ENCODE measurements around the gene ITGAE.
"Not testable (repeated sequence)": the region's sequence is repeated elsewhere in the genome, so short reads cannot be mapped to it uniquely, and the experiment has no call there.

Gene ITGAE

GRCh38 chr17:3792481-3792880 is 8.5 kb downstream of the ITGAE start:
- H3K4me3 ChIP-seq (IDR thresholded peaks at IDR 0.05; ENCODE audit: insufficient read depth, low read depth, low read length), result no peak overlapping the region
- H2AFZ ChIP-seq (ENCODE audit: low read depth), result no peak overlapping the region
- H3K79me2 ChIP-seq (ENCODE audit: insufficient read depth, low read depth), result no peaks in the 10 kb centered on the region
- H3K4me2 ChIP-seq, result no peak overlapping the region
- no peaks in the 10 kb centered on the region for H3K27me3 ChIP-seq (ENCODE audit: insufficient read depth, low read depth)
- no peaks in the 10 kb centered on the region for H3K4me1 ChIP-seq (ENCODE audit: low read depth, poor library complexity, severe bottlenecking)
- TF ChIP-seq CTCF (conservative IDR thresholded peaks at IDR 0.05; ENCODE audit: low read depth, low read length), result no peak
- H3K27ac ChIP-seq, result no peak overlapping the region
- H4K20me1 ChIP-seq (ENCODE audit: insufficient read depth), result no peaks in the 10 kb centered on the region
- H3K9ac ChIP-seq, result no peak overlapping the region
- H3K36me3 ChIP-seq (ENCODE audit: insufficient read depth), result no peaks in the 10 kb centered on the region

- Histone ChIP-seq H3K27ac (no peak overlapping the region), H3K4me1 (ENCODE audit: low read depth, poor library complexity, severe bottlenecking) (no peaks in the 10 kb centered on the region), H3K27me3 (ENCODE audit: insufficient read depth, low read depth) (no peaks in the 10 kb centered on the region), H3K9ac (no peak overlapping the region), H3K4me2 (no peak overlapping the region), H4K20me1 (ENCODE audit: insufficient read depth) (no peaks in the 10 kb centered on the region), H3K36me3 (ENCODE audit: insufficient read depth) (no peaks in the 10 kb centered on the region), H3K79me2 (ENCODE audit: insufficient read depth, low read depth) (no peaks in the 10 kb centered on the region), H2AFZ (ENCODE audit: low read depth) (no peak overlapping the region), H3K4me3 (IDR thresholded peaks at IDR 0.05; ENCODE audit: insufficient read depth, low read depth, low read length) (no peak overlapping the region)
- TF ChIP-seq CTCF (conservative IDR thresholded peaks at IDR 0.05; ENCODE audit: low read depth, low read length), result no peak
Measured at GRCh38 chr17:3788200-3788599, 12.8 kb downstream of the ITGAE start.

- H3K27ac ChIP-seq; H3K4me2 ChIP-seq; H3K4me1 ChIP-seq (ENCODE audit: low read depth, poor library complexity, severe bottlenecking): not testable (repeated sequence)
Measured at GRCh38 chr17:3785323-3785722, 15.7 kb downstream of the ITGAE start.

GRCh38 chr17:3782751-3783150 is 18.2 kb downstream of the ITGAE start:
- no peaks in the 10 kb centered on the region for H4K20me1 ChIP-seq (ENCODE audit: insufficient read depth)
- H3K9ac ChIP-seq, result no peak overlapping the region
- no peak for TF ChIP-seq CTCF (conservative IDR thresholded peaks at IDR 0.05; ENCODE audit: low read depth, low read length)
- no peaks in the 10 kb centered on the region for H3K4me1 ChIP-seq (ENCODE audit: low read depth, poor library complexity, severe bottlenecking)
- H2AFZ ChIP-seq (ENCODE audit: low read depth), result no peak overlapping the region
- H3K36me3 ChIP-seq (ENCODE audit: insufficient read depth), result no peaks in the 10 kb centered on the region
- H3K27ac ChIP-seq, result no peak overlapping the region
- H3K4me3 ChIP-seq (IDR thresholded peaks at IDR 0.05; ENCODE audit: insufficient read depth, low read depth, low read length), result no peak overlapping the region
- no peak overlapping the region for H3K4me2 ChIP-seq
- H3K27me3 ChIP-seq (ENCODE audit: insufficient read depth, low read depth), result no peaks in the 10 kb centered on the region
- H3K79me2 ChIP-seq (ENCODE audit: insufficient read depth, low read depth), result no peaks in the 10 kb centered on the region

More at GRCh38 chr17:3785323-3785722, 15.7 kb downstream of the ITGAE start:
- not testable (repeated sequence) for H3K36me3 ChIP-seq (ENCODE audit: insufficient read depth); H4K20me1 ChIP-seq (ENCODE audit: insufficient read depth); H3K4me3 ChIP-seq (IDR thresholded peaks at IDR 0.05; ENCODE audit: insufficient read depth, low read depth, low read length); H3K9ac ChIP-seq; H3K27me3 ChIP-seq (ENCODE audit: insufficient read depth, low read depth); H3K79me2 ChIP-seq (ENCODE audit: insufficient read depth, low read depth); H2AFZ ChIP-seq (ENCODE audit: low read depth)

- H3K27me3 ChIP-seq (ENCODE audit: insufficient read depth, low read depth), result no peaks in the 10 kb centered on the region
- H3K4me2 ChIP-seq, result no peak overlapping the region
- no peaks in the 10 kb centered on the region for H3K4me1 ChIP-seq (ENCODE audit: low read depth, poor library complexity, severe bottlenecking)
- no peaks in the 10 kb centered on the region for H4K20me1 ChIP-seq (ENCODE audit: insufficient read depth)
- H3K36me3 ChIP-seq (ENCODE audit: insufficient read depth), result no peaks in the 10 kb centered on the region
- no peaks in the 10 kb centered on the region for H3K79me2 ChIP-seq (ENCODE audit: insufficient read depth, low read depth)
- H2AFZ ChIP-seq (ENCODE audit: low read depth), result no peak overlapping the region
- H3K27ac ChIP-seq, result no peak overlapping the region
- H3K9ac ChIP-seq, result no peak overlapping the region
- H3K4me3 ChIP-seq (IDR thresholded peaks at IDR 0.05; ENCODE audit: insufficient read depth, low read depth, low read length), result no peak overlapping the region
- TF ChIP-seq CTCF (conservative IDR thresholded peaks at IDR 0.05; ENCODE audit: low read depth, low read length), result no peak
Measured at GRCh38 chr17:3780986-3781385, 20.0 kb downstream of the ITGAE start.
